IMR-90 (cell line): ENCODE results near the gene GOSR1.

Source experiments
- BHLHE40 ChIP-seq: fragments of 150-350 bp; IDR thresholded peaks from 2 replicates; pipeline ENCODE4 v1.6.1; 2016; ENCODE audit warnings: mild to moderate bottlenecking, low read depth, low read length
- CEBPB ChIP-seq: IDR thresholded peaks from 2 replicates; pipeline ENCODE4 v1.6.1; 2012; ENCODE audit warnings: low read depth, low read length, improper control_type of control experiment
- MAZ ChIP-seq: IDR thresholded peaks from 2 replicates; pipeline ENCODE4 v1.6.1; 2012; ENCODE audit warnings: low read depth, mild to moderate bottlenecking, low read length, improper control_type of control experiment, moderate library complexity, borderline replicate concordance
- NFE2L2 ChIP-seq: fragments of 150-350 bp; IDR thresholded peaks from 2 replicates; pipeline ENCODE4 v1.6.1; 2016; ENCODE audit warnings: low read depth, mild to moderate bottlenecking, low read length
- POLR2A ChIP-seq: IDR thresholded peaks from 2 replicates; pipeline ENCODE4 v1.6.1; 2012; ENCODE audit warnings: mild to moderate bottlenecking, low read depth, low read length
- RAD21 ChIP-seq: IDR thresholded peaks from 2 replicates; pipeline ENCODE4 v1.6.1; 2012; ENCODE audit warnings: low read length, improper control_type of control experiment
- RCOR1 ChIP-seq: IDR thresholded peaks from 2 replicates; pipeline ENCODE4 v1.6.1; 2012; ENCODE audit warnings: mild to moderate bottlenecking, low read length, improper control_type of control experiment; ENCODE audit not compliant: insufficient replicate concordance
- RFX5 ChIP-seq: IDR thresholded peaks from 2 replicates; pipeline ENCODE4 v1.8.0; 2012; ENCODE audit warnings: low read depth, mild to moderate bottlenecking, low read length, moderate library complexity
- SMC3 ChIP-seq: fragments of 150-350 bp; IDR thresholded peaks from 2 replicates; pipeline ENCODE4 v1.6.1; 2016; ENCODE audit warnings: low read depth, mild to moderate bottlenecking, antibody characterized with exemption, low read length, moderate library complexity
- TF ChIP-seq, protein P1 (sequence below): conservative IDR thresholded peaks from 2 replicates; pipeline ENCODE4 v1.5.1; 2012; ENCODE audit warnings: mild to moderate bottlenecking, low read depth, low read length, improper control_type of control experiment

- TF ChIP-seq SMC3, result no peak
- no peak for TF ChIP-seq RCOR1
- no peak for TF ChIP-seq BHLHE40
- TF ChIP-seq, protein P1, sequence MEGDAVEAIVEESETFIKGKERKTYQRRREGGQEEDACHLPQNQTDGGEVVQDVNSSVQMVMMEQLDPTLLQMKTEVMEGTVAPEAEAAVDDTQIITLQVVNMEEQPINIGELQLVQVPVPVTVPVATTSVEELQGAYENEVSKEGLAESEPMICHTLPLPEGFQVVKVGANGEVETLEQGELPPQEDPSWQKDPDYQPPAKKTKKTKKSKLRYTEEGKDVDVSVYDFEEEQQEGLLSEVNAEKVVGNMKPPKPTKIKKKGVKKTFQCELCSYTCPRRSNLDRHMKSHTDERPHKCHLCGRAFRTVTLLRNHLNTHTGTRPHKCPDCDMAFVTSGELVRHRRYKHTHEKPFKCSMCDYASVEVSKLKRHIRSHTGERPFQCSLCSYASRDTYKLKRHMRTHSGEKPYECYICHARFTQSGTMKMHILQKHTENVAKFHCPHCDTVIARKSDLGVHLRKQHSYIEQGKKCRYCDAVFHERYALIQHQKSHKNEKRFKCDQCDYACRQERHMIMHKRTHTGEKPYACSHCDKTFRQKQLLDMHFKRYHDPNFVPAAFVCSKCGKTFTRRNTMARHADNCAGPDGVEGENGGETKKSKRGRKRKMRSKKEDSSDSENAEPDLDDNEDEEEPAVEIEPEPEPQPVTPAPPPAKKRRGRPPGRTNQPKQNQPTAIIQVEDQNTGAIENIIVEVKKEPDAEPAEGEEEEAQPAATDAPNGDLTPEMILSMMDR, result no peak
- no peak for TF ChIP-seq CEBPB
- no peak for TF ChIP-seq POLR2A
- TF ChIP-seq RFX5, result no peak
- no peak for TF ChIP-seq RAD21
- TF ChIP-seq MAZ, result no peak
- TF ChIP-seq NFE2L2, result no peak
Observed at GRCh38 chr17:30524847-30525246, 47.6 kb downstream of the GOSR1 start.
